ENCODE results near the gene PRTFDC1. TPM values are rescaled to one million over a fixed set of nuclear protein-coding genes. Genes with fewer than 3 reads are reported as not detected.

Gene PRTFDC1
- total RNA-seq, 1 donor from 2014 or later = 17.5 TPM

- H3K36me3 Mint-ChIP-seq (ENCODE audit: low read depth, unreplicated experiment) = no peaks in the 10 kb centered on the region
- H3K27ac Mint-ChIP-seq (ENCODE audit: unreplicated experiment) = peak overlapping the region; percentile 2
- no peak for DNase-seq (ENCODE audit: low spot score)
- H3K9me3 Mint-ChIP-seq (ENCODE audit: unreplicated experiment) = no peaks in the 10 kb centered on the region
- no peaks in the 10 kb centered on the region for H3K27me3 Mint-ChIP-seq (ENCODE audit: unreplicated experiment)
- no peak overlapping the region for H3K4me3 Mint-ChIP-seq (ENCODE audit: unreplicated experiment)
- peaks cover 14% of the 10 kb centered on the region for H3K4me1 Mint-ChIP-seq (ENCODE audit: unreplicated experiment)
- TF ChIP-seq CTCF (IDR thresholded peaks at IDR 0.05; ENCODE audit: unreplicated experiment) = no peak
These were observed 68.1 kb downstream of the PRTFDC1 start for GRCh38 chr10:24884316-24884715.

- peak overlapping the region; percentile 90 for H3K27ac Mint-ChIP-seq (ENCODE audit: unreplicated experiment)
- no peaks in the 10 kb centered on the region for H3K9me3 Mint-ChIP-seq (ENCODE audit: unreplicated experiment)
- peak overlapping the region; percentile 59 for H3K4me3 Mint-ChIP-seq (ENCODE audit: unreplicated experiment)
- no peak for TF ChIP-seq CTCF (IDR thresholded peaks at IDR 0.05; ENCODE audit: unreplicated experiment)
- no peaks in the 10 kb centered on the region for H3K36me3 Mint-ChIP-seq (ENCODE audit: low read depth, unreplicated experiment)
- no peak for DNase-seq (ENCODE audit: low spot score)
- peaks cover 24% of the 10 kb centered on the region for H3K4me1 Mint-ChIP-seq (ENCODE audit: unreplicated experiment)
- H3K27me3 Mint-ChIP-seq (ENCODE audit: unreplicated experiment) = no peaks in the 10 kb centered on the region
These were observed 69.2 kb downstream of the PRTFDC1 start for GRCh38 chr10:24883176-24883575.

GRCh38 chr10:24882047-24882698 lies 70.2 kb downstream of the PRTFDC1 start:
- H3K4me1 Mint-ChIP-seq (ENCODE audit: unreplicated experiment) = peaks cover 25% of the 10 kb centered on the region
- no peak for DNase-seq (ENCODE audit: low spot score)
- no peaks in the 10 kb centered on the region for H3K9me3 Mint-ChIP-seq (ENCODE audit: unreplicated experiment)
- no peak for TF ChIP-seq CTCF (IDR thresholded peaks at IDR 0.05; ENCODE audit: unreplicated experiment)
- no peaks in the 10 kb centered on the region for H3K27me3 Mint-ChIP-seq (ENCODE audit: unreplicated experiment)
- H3K27ac Mint-ChIP-seq (ENCODE audit: unreplicated experiment) = no peak overlapping the region
- H3K36me3 Mint-ChIP-seq (ENCODE audit: low read depth, unreplicated experiment) = no peaks in the 10 kb centered on the region
- no peak overlapping the region for H3K4me3 Mint-ChIP-seq (ENCODE audit: unreplicated experiment)

GRCh38 chr10:24879861-24880260 lies 72.5 kb downstream of the PRTFDC1 start:
- H3K27ac Mint-ChIP-seq (ENCODE audit: unreplicated experiment) = no peak overlapping the region
- TF ChIP-seq CTCF (IDR thresholded peaks at IDR 0.05; ENCODE audit: unreplicated experiment) = no peak
- peaks cover 28% of the 10 kb centered on the region for H3K4me1 Mint-ChIP-seq (ENCODE audit: unreplicated experiment)
- no peaks in the 10 kb centered on the region for H3K9me3 Mint-ChIP-seq (ENCODE audit: unreplicated experiment)
- H3K27me3 Mint-ChIP-seq (ENCODE audit: unreplicated experiment) = no peaks in the 10 kb centered on the region
- H3K36me3 Mint-ChIP-seq (ENCODE audit: low read depth, unreplicated experiment) = no peaks in the 10 kb centered on the region
- H3K4me3 Mint-ChIP-seq (ENCODE audit: unreplicated experiment) = no peak overlapping the region
- DNase-seq (ENCODE audit: low spot score) = no peak

GRCh38 chr10:24874133-24874532 lies 78.3 kb downstream of the PRTFDC1 start:
- Mint-ChIP-seq H3K27ac (ENCODE audit: unreplicated experiment) (no peak overlapping the region), H3K27me3 (ENCODE audit: unreplicated experiment) (no peaks in the 10 kb centered on the region), H3K9me3 (ENCODE audit: unreplicated experiment) (no peaks in the 10 kb centered on the region), H3K36me3 (ENCODE audit: low read depth, unreplicated experiment) (no peaks in the 10 kb centered on the region), H3K4me3 (ENCODE audit: unreplicated experiment) (no peak overlapping the region), H3K4me1 (ENCODE audit: unreplicated experiment) (peaks cover 25% of the 10 kb centered on the region)
- no peak for TF ChIP-seq CTCF (IDR thresholded peaks at IDR 0.05; ENCODE audit: unreplicated experiment)
- no peak for DNase-seq (ENCODE audit: low spot score)

Measured in endothelial cell (in vitro differentiated cells).